Fibroblast of gingiva (primary cell): Measurements from ENCODE around the gene LAPTM5.
"Not testable (repeated sequence)": the region's sequence is repeated elsewhere in the genome, so short reads cannot be mapped to it uniquely, and the experiment has no call there.

Experiments used
- DNase-seq: peaks from one replicate; pipeline ENCODE4 v3.0.0-alpha.2; 2011; ENCODE audit warnings: low read depth

LAPTM5 gene

DNA sequence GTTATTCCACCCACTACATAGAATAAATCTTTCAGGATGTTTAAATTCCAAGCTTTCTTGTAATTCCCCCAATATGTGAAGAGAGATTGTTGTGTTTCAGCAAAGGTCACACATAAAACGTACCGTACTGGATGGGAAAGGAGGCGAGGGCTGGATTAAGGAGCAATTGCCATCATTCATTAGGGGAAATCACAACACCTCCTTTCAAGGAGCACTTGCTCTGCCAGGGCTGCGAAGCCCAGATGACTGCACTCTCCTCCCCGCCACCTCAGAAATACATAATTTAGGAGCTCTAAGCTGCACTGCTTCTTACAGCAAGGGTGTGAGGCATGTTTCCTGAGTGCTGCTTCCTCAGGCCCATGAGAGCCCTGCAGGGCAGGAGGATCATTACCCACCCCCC is 63.8 kb downstream of the LAPTM5 start:
- no peak for DNase-seq

DNA sequence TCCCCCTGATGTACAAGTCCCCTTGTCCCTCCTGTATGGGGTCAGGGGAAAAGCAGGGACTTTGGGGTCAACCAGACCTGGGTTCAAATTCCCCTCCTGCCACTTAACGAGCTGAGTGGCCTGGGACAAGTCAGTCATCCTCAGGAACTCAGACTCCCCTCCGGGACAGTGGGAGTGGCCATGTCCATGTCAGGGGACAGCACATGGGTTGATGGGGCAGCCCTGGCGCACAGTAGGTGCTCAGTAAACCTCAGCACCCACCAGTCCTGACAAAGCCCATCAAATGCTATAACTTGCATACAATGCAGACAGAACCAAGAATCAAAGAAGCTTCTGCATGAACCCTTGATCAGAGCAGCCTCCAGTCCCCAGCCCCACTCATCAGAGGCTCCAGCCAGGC is 64.2 kb downstream of the LAPTM5 start:
- DNase-seq: no peak

DNA sequence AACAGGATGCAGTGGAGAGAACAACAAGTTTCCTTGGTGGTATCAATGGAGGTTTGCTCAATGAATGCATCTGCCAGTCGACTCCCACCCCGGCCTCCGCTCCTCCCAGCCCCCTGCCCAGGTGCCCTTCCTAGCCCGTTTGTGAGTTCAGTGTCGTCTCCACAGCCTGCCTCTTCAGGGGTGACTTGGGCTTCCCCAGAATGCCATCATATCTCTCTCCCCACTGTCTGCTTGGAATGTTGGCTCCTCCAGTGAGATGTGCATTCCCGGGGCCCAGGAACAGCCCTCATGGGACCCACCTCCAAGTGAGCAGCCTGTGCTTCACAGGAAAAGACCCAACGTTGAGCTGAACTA is 64.6 kb downstream of the LAPTM5 start:
- no peak for DNase-seq

- no peak for DNase-seq
Measured at GRCh38 chr1:30692201-30692947, 65.2 kb downstream of the LAPTM5 start.

DNA sequence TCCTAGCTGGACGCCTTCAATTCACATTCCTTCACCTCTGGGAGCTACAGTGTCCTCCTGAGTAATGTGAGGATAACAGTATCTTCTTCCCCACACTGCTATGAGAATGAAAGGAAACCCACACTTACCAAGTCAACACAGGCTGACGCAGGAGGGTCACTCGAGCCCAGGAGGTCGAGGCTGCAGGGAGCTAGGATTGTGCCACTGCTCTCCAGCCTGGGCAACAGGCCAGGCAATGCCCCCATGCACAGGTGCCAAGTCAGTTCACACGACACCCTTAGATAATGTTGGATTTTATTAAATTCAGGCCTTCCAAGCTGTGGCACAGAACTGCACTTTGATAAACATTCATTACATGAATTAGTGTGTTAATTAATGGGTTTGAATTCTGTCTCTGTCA is 66.1 kb downstream of the LAPTM5 start:
- no peak for DNase-seq

- no peak for DNase-seq
Measured at GRCh38 chr1:30689901-30690645, 67.5 kb downstream of the LAPTM5 start.

GRCh38 chr1:30688920-30689794 is 68.4 kb downstream of the LAPTM5 start:
- DNase-seq: no peak

- not testable (repeated sequence) for DNase-seq
Measured at GRCh38 chr1:30688516-30688915, 69.1 kb downstream of the LAPTM5 start.

GRCh38 chr1:30687886-30688285 is 69.7 kb downstream of the LAPTM5 start:
- DNase-seq: no peak

DNA sequence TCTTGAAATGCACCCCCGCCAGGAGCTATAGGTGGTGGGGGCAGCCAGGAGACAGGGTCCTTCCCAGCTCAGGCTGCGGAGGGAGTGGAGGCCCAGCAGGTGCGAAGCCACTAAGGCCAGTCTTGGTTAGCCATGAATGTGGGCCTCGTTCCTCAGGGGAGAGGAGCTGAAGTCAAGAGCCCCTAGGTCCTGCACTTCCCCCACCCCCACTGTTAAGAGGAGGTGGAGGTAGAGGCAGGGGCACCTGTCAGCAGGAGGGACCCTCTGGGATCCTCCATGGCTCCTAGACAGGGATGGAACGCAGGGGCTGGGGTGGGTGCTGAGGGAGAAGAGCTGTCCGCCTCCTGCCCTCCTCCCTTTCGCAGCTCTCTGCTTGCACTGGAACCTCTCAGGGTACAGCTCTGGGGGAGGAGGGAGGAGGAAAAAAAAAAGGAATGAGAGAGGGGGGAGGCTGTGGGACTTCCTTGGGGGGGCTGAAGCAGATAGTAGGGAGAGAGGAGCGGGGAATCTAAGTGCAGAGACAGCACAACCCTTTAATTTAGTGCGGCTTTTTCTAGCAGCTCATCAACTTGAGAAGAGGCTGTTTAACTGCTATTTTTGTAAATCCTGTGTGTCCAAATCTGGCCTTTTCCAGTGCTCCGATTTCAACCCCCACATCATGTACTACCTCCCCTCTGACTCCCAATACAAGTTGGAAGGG is 71.2 kb downstream of the LAPTM5 start:
- no peak for DNase-seq

DNA sequence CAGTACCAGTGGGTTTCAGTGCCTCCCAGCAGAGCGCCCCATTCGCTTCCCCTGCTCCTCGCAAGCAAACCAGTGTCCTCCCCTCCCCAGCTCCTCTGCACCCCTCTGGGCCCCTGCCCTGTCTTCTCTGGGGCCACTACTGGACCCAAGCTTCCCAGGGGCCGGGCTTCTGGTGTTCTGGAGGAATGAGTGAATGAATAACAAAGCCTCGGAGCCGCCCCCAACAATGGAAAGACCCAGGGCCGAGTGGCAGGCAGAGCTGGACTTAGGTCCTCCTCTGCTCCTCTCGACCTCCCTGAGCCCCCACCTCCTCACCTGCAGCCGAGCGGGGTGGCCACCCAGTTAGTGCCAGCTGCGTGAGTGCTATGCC is 71.8 kb downstream of the LAPTM5 start:
- no peak for DNase-seq

DNA sequence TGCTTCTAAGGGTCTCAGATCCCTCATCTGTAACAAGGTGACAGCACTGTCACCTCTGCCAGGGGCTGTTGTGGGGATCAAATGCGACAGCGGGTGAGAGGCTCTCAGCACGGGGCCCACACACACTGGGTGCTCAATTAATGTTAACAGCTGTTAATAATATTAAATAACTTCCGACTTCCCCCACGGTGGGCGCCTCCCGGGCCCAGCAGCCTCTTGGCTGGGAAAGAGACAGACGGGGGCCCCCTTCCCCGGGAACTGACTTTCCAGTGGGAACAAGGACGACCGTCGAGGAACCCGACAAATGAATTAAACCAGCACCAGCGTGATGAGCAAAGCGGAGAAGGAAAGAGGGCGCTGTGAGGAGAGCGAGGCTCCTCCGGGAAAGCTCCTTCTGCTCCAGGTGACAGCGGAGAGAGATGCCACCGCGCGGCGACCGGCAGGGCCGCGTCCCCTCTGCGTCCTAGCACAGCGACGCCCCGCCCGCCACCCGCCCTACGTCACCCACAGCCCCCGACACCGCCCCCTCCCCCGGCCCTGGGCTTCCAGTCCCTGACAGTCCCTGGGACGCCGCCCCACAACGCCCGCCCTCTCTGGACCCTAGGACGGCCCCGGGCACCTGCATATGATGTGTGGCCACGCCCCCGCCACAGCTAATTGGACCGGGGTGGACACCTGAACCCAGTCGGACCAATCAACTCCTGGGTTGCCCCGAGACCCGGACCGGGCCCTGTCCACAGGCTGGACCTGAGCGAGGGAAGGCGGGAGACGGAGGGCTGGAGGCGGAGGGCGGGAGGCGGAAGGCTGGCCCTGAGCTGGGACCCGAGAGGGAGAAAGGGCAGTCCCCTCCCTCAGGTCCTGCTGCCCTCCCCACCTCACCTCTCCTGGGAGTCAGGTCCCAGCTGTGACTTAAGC is 72.4 kb downstream of the LAPTM5 start:
- no peak for DNase-seq

GRCh38 chr1:30684259-30684658 is 73.3 kb downstream of the LAPTM5 start:
- no peak for DNase-seq

GRCh38 chr1:30683699-30684098 is 73.9 kb downstream of the LAPTM5 start:
- DNase-seq: no peak
